Gastroesophageal sphincter (tissue), 4 donors: ENCODE data around the gene ZNF611. TPM values are rescaled to one million over a fixed set of nuclear protein-coding genes. Genes with fewer than 3 reads are reported as not detected.
A peak's percentile ranks its signal among the peaks of the same experiment; 100 is the strongest.
"Not testable (repeated sequence)": the region's sequence is repeated elsewhere in the genome, so short reads cannot be mapped to it uniquely, and the experiment has no call there.

Experiments used
- ATAC-seq: fragments of 150-250 bp; one replicate; pipeline ENCODE4 v1.9.1; 2016; ENCODE audit warnings: mild to moderate bottlenecking, moderate library complexity
- H3K27ac ChIP-seq, 4 donors: fragments of 200-600 bp; sonication (generic) in 3 of 4; 1 replicate in 3 of 4; 2 replicates in 1 of 4; pipeline ENCODE4 v1.5.1; 2016 to 2019
- H3K27me3 ChIP-seq: fragments of 200-600 bp; sonication (generic); one replicate; pipeline ENCODE4 v1.5.1; 2019
- H3K36me3 ChIP-seq, 2 donors: fragments of 200-600 bp; sonication (generic); one replicate each; pipeline ENCODE4 v1.5.1; 2019; ENCODE audit warnings: control low read depth in 1 of 2
- H3K4me1 ChIP-seq, 3 donors: fragments of 200-600 bp; sonication (generic); 1 replicate in 2 of 3; 2 replicates in 1 of 3; pipeline ENCODE4 v1.5.1; 2016 to 2019; ENCODE audit warnings: control low read depth in 2 of 3
- H3K4me3 ChIP-seq, 2 donors: fragments of 200-600 bp; sonication (generic); one replicate each; pipeline ENCODE4 v1.5.1; 2019; ENCODE audit warnings: mild to moderate bottlenecking in 1 of 2, moderate library complexity in 1 of 2
- H3K9me3 ChIP-seq, 3 donors: fragments of 200-600 bp; sonication (generic); one replicate each; pipeline ENCODE4 v1.5.1; 2017 to 2019; ENCODE audit warnings: control low read depth in 2 of 3
- EP300 ChIP-seq: sonication (generic); formaldehyde crosslinking; IDR thresholded peaks from one replicate; pipeline ENCODE4 v1.6.1; 2017; ENCODE audit warnings: antibody characterized with exemption, mild to moderate bottlenecking
- POLR2A ChIP-seq, 2 donors: fragments of 450-650 bp; IDR thresholded peaks; one replicate each; pipeline ENCODE4 v1.6.1; 2017; ENCODE audit warnings: antibody characterized with exemption in 2 of 2, mild to moderate bottlenecking in 2 of 2, moderate library complexity in 1 of 2
- POLR2AphosphoS5 ChIP-seq: sonication (generic); formaldehyde crosslinking; IDR thresholded peaks from one replicate; pipeline ENCODE4 v1.6.1; 2017; ENCODE audit warnings: antibody characterized with exemption
- WGBS, 2 donors: methylation state at CpG; one replicate each; pipeline ENCODE4 v1.1.5; 2018; ENCODE audit warnings: low coverage in 1 of 2; 5-methylcytosine and 5-hydroxymethylcytosine counted together
- total RNA-seq, 4 donors: library from RNA; depleted of rRNA; stranded (reverse); fragments of >200 nt; gene quantifications; one replicate each; pipeline ENCODE4 v1.1.0, GENCODE V29; 2016
- TF ChIP-seq, protein P1 (sequence below), 4 experiments: fragments of 200-600 bp in 2 of 4; fragments of 450-650 bp in 2 of 4; sonication (generic) in 1 of 4; IDR thresholded peaks; one replicate each; pipeline ENCODE4 v1.5.1; 2017 to 2019; ENCODE audit warnings: antibody characterized with exemption in 4 of 4, mild to moderate bottlenecking in 2 of 4, moderate library complexity in 2 of 4

Gene ZNF611
- 10 to 100 TPM in 2 of 4 donors, 1 to 10 TPM in 2; 4.8 to 14.6 (median 9.7) TPM for total RNA-seq

DNA sequence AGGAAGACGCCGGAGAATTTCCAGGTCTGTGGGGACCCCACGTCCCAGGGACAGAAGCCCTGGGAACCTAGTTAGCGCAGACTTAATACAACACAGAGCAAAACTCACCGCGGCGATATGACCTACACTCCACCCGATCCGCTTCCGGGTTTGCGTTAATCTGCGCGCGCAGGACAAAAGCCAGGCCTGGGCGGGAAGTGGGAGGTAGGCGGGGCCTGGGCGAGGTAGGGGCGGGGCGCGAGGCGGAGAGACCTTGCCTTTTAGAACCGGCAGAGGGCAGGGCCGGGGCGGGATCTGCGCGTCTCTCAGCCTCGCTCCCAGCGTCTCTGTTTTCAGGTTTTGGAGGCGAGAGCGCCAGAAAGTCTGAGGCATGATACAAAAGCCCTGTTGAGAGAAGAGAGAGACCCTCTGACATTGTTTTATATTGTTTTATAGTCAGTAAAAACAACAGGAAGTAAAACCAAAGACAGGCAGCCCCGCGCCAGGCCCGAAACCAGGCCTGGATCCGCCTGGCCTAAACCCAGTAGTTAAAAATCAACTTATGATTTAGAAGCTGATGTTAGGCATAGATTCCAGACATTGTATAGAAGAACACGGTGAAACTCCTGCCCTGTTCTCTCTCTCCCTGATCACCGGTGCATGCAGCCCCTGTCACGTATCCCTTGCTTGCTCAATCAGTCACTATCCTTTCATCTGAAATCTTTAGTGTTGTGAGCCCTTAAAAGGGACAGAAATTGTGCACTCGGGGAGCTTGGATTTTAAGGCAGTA, at the start of gene ZNF611:
Gene ZNF611, minus strand, starts transcription at position 152 of the 769 bp plus-strand sequence. CDS start 19,150 bp downstream, outside the sequence.
- Histone ChIP-seq H3K9me3 (no peaks in the 10 kb centered on the region), H3K27ac (peak within 1 kb of the TSS; percentile 69 to 89 (median 86)), H3K4me3 (peak within 1 kb of the TSS; percentile 62 to 84), H3K4me1 (peaks cover 0 to 35% (median 4%) of the 10 kb centered on the region in 3 donors), H3K27me3 (no peaks in the 10 kb centered on the region), H3K36me3 (no peaks in the 10 kb centered on the region)
- WGBS, 2 donors = 5 to 10% methylated on average over 7 to 14 of the region's 38 CpGs
- peak; percentile 98 for ATAC-seq
- TF ChIP-seq, protein P1, sequence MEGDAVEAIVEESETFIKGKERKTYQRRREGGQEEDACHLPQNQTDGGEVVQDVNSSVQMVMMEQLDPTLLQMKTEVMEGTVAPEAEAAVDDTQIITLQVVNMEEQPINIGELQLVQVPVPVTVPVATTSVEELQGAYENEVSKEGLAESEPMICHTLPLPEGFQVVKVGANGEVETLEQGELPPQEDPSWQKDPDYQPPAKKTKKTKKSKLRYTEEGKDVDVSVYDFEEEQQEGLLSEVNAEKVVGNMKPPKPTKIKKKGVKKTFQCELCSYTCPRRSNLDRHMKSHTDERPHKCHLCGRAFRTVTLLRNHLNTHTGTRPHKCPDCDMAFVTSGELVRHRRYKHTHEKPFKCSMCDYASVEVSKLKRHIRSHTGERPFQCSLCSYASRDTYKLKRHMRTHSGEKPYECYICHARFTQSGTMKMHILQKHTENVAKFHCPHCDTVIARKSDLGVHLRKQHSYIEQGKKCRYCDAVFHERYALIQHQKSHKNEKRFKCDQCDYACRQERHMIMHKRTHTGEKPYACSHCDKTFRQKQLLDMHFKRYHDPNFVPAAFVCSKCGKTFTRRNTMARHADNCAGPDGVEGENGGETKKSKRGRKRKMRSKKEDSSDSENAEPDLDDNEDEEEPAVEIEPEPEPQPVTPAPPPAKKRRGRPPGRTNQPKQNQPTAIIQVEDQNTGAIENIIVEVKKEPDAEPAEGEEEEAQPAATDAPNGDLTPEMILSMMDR (IDR thresholded peaks at IDR 0.05) = peak in 3 of 4 experiments; percentile 61 to 83 (median 72)
- peak; percentile 62 to 83 for TF ChIP-seq POLR2A (IDR thresholded peaks at IDR 0.05)
- TF ChIP-seq EP300 = no peak
- peak; percentile 92 for TF ChIP-seq POLR2AphosphoS5

GRCh38 chr19:52782864-52783263, 48.0 kb upstream of the ZNF611 start:
- not testable (repeated sequence) for H3K27me3 ChIP-seq, H3K9me3 ChIP-seq, H3K4me3 ChIP-seq, H3K27ac ChIP-seq, ATAC-seq
- WGBS, 2 donors = no CpG with 5 or more reads among the region's 2 CpGs
- peaks cover 0 to 25% (median 0%) of the 10 kb centered on the region in 3 donors for H3K4me1 ChIP-seq
- peaks cover 0 to 47% of the 10 kb centered on the region in 2 donors for H3K36me3 ChIP-seq

GRCh38 chr19:52778811-52779210, 44.0 kb upstream of the ZNF611 start:
- Histone ChIP-seq H3K36me3 (peaks cover 0 to 85% of the 10 kb centered on the region in 2 donors), H3K27me3 (no peaks in the 10 kb centered on the region), H3K4me3 (no peak overlapping the region), H3K27ac (no peak overlapping the region), H3K4me1 (no peaks in the 10 kb centered on the region), H3K9me3 (no peaks in the 10 kb centered on the region)
- no peak for ATAC-seq
- WGBS, 2 donors = 40 to 76% methylated on average over 2 to 3 of the region's 3 CpGs
- TF ChIP-seq, protein P1 (IDR thresholded peaks at IDR 0.05) = no peak
- TF ChIP-seq POLR2AphosphoS5 (no peak), EP300 (no peak), POLR2A (IDR thresholded peaks at IDR 0.05) (no peak)

- not testable (repeated sequence) for H3K9me3 ChIP-seq, H3K36me3 ChIP-seq, ATAC-seq, H3K4me3 ChIP-seq, H3K4me1 ChIP-seq, H3K27ac ChIP-seq, H3K27me3 ChIP-seq
- 70% methylated on average over 2 of the region's 2 CpGs; no CpG with 5 or more reads in 1 of the 2 donors for WGBS, 2 donors
These were observed 21.6 kb upstream of the ZNF611 start for GRCh38 chr19:52756447-52756846.

- Histone ChIP-seq H3K4me1 (peaks cover 0 to 5% (median 0%) of the 10 kb centered on the region in 3 donors), H3K36me3 (no peaks in the 10 kb centered on the region), H3K27ac (no peak overlapping the region), H3K9me3 (no peaks in the 10 kb centered on the region), H3K4me3 (no peak overlapping the region), H3K27me3 (no peaks in the 10 kb centered on the region)
- no peak for ATAC-seq
- 55 to 74% methylated on average over 4 of the region's 4 CpGs for WGBS, 2 donors
- TF ChIP-seq, protein P1 (IDR thresholded peaks at IDR 0.05) = no peak
- TF ChIP-seq EP300 (no peak), POLR2A (IDR thresholded peaks at IDR 0.05) (no peak), POLR2AphosphoS5 (no peak)
These were observed 14.9 kb upstream of the ZNF611 start for GRCh38 chr19:52749780-52750179.

GRCh38 chr19:52748336-52748950, 13.6 kb upstream of the ZNF611 start:
- peaks cover under 1% of the 10 kb centered on the region for H3K27me3 ChIP-seq
- H3K36me3 ChIP-seq = no peaks in the 10 kb centered on the region
- no peak for TF ChIP-seq EP300
- TF ChIP-seq, protein P1 (IDR thresholded peaks at IDR 0.05) = peak in 3 of 4 experiments; percentile 30 to 59 (median 57)
- no peak for TF ChIP-seq POLR2AphosphoS5
- TF ChIP-seq POLR2A (IDR thresholded peaks at IDR 0.05) = no peak
- peaks cover 0 to 5% (median 0%) of the 10 kb centered on the region in 3 donors for H3K4me1 ChIP-seq
- H3K9me3 ChIP-seq = no peaks in the 10 kb centered on the region
- H3K27ac ChIP-seq = no peak overlapping the region
- ATAC-seq = peak; percentile 48
- H3K4me3 ChIP-seq = no peak overlapping the region
- 8 to 21% methylated on average over 7 to 8 of the region's 8 CpGs for WGBS, 2 donors

DNA sequence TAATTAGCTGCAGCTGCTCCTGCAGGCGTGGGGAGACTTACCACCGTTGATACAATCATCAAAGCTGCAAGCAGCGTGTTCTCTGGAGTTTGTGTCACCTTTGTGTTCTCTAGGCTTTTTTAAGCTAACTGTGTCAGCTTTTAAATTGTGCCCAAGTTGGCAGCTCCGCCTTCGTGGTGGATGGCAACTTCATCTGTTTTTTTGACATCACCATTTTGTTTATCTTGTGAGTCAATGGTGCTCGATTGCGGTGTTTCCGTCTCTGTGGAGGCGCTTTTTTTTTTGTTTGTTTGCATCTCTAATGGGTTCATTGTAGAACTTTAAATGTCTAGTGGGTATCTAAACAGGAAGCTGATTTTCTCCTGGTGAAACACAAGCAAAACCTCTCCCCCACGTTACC, 11.1 kb upstream of the ZNF611 start:
- not testable (repeated sequence) for H3K4me3 ChIP-seq, H3K27ac ChIP-seq, H3K9me3 ChIP-seq, H3K36me3 ChIP-seq, ATAC-seq, H3K4me1 ChIP-seq
- WGBS, 2 donors = 43 to 59% methylated on average over 4 to 9 of the region's 10 CpGs
- H3K27me3 ChIP-seq = peaks cover 19% of the 10 kb centered on the region
